ENCODE measurements around the gene OSTF1.

The OSTF1 gene

GRCh38 chr9:75167281-75167680 is 79.0 kb downstream of the OSTF1 start:
- DNase-seq (ENCODE audit: low spot score), result no peak

- no peak for DNase-seq (ENCODE audit: low spot score)
These were observed 80.2 kb downstream of the OSTF1 start for GRCh38 chr9:75168270-75169178.

- DNase-seq (ENCODE audit: low spot score), result no peak
These were observed 81.3 kb downstream of the OSTF1 start for GRCh38 chr9:75169623-75170022.

DNA sequence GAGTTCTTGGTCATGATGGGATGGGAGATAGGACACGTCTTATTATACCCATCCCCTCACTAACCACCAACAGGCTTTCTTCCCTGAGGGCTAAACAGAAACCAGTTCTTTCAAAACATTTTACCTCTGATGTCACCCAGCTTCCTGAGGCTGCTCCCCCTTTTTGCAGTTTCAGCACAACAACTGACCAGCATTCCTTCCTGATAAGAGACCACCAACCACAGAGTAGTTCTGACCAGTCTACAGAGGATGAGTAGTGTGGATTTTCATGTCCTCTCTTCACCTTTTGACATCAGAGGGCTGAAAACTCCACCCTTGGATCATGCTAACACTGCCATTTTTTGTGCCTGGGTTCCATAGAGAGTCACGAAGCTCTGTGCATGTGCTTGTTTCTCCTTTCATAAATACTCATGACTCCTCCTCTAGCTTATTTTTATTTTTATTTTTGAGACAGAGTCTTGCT is 82.6 kb downstream of the OSTF1 start:
- DNase-seq (ENCODE audit: low spot score), result no peak

DNA sequence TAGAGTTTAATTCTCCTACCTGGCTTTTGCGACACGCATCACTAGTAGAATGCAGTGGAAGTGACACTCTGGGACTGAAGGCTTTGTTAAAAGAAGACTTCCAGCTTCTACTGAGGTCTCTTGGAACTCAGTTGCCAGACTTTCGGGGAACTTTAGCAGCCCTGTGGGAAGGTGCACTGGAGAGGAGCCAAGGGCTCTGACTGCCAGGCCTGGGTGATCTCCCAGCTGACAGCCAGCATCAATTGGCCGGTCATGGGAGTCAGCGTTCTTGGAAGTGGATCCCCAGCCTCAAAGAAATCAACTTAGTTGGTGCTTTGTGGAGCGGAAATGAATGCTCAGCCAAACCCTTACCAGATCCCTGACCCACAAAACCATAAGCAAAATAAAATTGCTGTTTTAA is 87.1 kb downstream of the OSTF1 start:
- no peak for DNase-seq (ENCODE audit: low spot score)

DNA sequence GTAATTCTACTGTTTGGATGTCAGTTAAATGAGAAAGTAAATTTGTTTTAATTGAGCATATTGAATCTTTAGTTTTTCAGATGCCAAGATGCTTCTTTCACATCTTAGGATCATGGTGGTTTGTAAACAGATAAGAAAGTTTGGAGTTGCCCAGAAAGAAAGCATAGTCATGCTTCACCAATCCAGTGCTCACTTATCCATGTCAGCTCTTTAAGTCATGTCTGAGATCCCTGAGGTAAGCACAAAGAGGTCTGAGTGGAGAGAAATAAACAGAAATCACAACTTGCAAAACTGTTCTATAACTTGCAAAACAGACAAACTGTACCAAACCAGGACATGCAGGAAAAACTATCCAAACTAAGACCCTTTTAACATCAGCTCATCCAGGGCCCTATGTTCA is 87.7 kb downstream of the OSTF1 start:
- DNase-seq (ENCODE audit: low spot score), result no peak

GRCh38 chr9:75181750-75182149 is 93.4 kb downstream of the OSTF1 start:
- DNase-seq (ENCODE audit: low spot score), result peak; percentile 37

GRCh38 chr9:75183306-75183705 is 95.0 kb downstream of the OSTF1 start:
- no peak for DNase-seq (ENCODE audit: low spot score)

DNA sequence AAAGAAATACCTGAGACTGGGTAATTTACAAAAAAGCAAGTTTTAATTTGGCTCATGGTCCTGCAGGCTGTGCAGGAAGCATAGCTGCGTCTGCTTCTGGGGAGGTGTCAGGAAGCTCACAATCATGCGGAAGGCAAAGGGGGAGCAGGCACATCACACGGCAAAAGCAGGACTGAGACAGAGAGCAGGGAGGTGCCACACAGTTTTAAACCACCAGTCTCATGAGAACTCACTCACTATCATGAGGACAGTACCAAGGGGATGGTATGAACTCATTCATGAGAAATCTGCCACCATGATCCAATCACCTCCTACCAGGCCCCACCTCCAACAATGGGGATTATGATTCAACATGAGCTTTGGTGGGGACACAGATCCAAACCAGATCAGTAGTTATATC is 96.2 kb downstream of the OSTF1 start:
- no peak for DNase-seq (ENCODE audit: low spot score)

- DNase-seq (ENCODE audit: low spot score), result peak; percentile 58
These were observed 97.4 kb downstream of the OSTF1 start for GRCh38 chr9:75185585-75186170.

DNA sequence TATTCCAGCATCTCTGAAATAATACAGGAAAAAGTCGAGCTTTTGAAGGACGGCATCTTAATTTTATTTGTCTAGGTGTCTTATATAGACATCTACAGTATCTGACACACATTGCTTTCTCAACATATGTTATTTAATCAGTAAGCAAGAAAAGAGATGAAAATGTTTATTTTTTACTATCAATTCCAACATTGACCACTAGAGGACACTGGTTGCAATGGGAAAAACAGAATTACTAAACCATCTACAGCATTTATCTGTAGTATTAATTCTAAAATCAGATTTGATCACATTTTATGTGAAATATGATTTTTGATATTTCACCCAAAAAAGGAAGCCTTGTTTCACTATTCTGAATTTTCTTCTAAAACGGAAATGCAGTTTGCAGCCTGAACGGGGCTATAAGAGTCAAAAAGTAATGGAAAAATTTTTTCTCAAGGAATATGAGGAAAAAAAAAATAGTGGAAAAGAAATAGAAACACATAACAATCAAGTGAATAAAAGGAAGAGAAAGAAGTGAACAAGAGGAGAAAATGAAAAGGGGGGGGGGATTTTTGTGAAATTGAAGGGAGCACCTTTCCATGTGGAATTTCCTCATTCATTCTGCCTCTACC is 98.6 kb downstream of the OSTF1 start:
- peak; percentile 26 for DNase-seq (ENCODE audit: low spot score)

DNA sequence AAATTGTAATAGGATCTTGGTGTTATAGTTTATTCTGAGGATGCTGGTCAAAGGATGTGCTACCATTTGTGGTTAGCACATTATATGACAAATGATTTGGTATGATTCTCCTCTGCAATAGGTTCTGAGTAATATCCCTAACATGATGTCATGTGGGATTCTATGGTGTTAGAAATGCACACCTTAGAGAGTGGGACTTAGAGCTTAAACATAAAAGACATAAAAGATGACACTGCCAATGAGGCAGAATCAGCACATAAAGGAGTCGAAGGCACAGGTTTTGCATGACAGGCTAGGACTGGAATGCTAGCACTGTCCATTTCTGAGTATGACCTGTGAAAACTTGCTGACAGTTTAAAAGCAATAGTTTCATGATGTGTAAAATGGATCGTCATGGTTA is 100.4 kb downstream of the OSTF1 start:
- DNase-seq (ENCODE audit: low spot score), result no peak

DNA sequence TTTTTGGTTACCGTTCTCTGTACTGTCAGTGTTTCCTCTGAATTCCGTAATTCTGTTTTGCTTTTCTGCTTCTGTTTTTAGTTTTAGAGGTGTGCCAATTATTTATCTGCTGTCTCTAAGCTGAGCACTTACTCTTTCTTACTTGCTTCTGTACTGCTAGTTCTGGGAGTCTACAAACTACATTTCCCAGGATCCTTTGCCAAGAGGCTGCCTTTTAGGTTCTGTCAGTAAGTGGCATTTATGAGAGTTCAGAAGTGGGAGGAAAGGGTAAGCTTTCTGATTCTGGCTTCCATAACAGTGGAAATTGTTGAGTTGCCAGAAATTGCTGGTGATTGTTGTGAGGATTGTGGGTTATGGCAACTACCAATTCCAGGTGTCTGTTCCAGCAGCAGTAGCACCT is 102.4 kb downstream of the OSTF1 start:
- no peak for DNase-seq (ENCODE audit: low spot score)

Data from SW480 (cell line).